LNCaP clone FGC (cell line): Measurements from ENCODE around the gene GPSM1.

Experiments used
- DNase-seq: peaks from one replicate; pipeline ENCODE4 v3.0.0-alpha.2; 2011; ENCODE audit warnings: low read depth
- H3K4me3 ChIP-seq: 2 replicates; pipeline ENCODE4 v1.5.1; 2011; ENCODE audit warnings: mild to moderate bottlenecking, low read depth, low read length, control low read depth
- CTCF ChIP-seq: IDR thresholded peaks from 2 replicates; pipeline ENCODE4 v1.5.1; 2012; ENCODE audit warnings: mild to moderate bottlenecking; ENCODE audit not compliant: control insufficient read depth, insufficient read depth; ENCODE audit errors: extremely low read depth

The GPSM1 gene

GRCh38 chr9:136358888-136359287, 31.5 kb downstream of the GPSM1 start:
- no peak for TF ChIP-seq CTCF
- DNase-seq: no peak
- H3K4me3 ChIP-seq: no peak overlapping the region

- no peak overlapping the region for H3K4me3 ChIP-seq
- no peak for DNase-seq
- TF ChIP-seq CTCF: no peak
Measured at GRCh38 chr9:136359774-136360718, 32.7 kb downstream of the GPSM1 start.

GRCh38 chr9:136361047-136361753, 33.9 kb downstream of the GPSM1 start:
- TF ChIP-seq CTCF: no peak
- no peak for DNase-seq
- H3K4me3 ChIP-seq: no peak overlapping the region

GRCh38 chr9:136361754-136362449, 34.6 kb downstream of the GPSM1 start:
- H3K4me3 ChIP-seq: no peak overlapping the region
- no peak for TF ChIP-seq CTCF

GRCh38 chr9:136362450-136362784, 35.1 kb downstream of the GPSM1 start:
- no peak overlapping the region for H3K4me3 ChIP-seq

More at GRCh38 chr9:136361754-136362449, 34.6 kb downstream of the GPSM1 start:
- no peak for DNase-seq

More at GRCh38 chr9:136362450-136362784, 35.1 kb downstream of the GPSM1 start:
- no peak for TF ChIP-seq CTCF
- DNase-seq: no peak
